OCI-LY1 (cell line): Measurements from ENCODE around the gene PHF14.

ENCODE experiments used
- H2AFZ ChIP-seq: fragments of 200-600 bp; sonication (generic), shearing (Covaris generic); 2 replicates; pipeline ENCODE4 v1.6.0; 2014; ENCODE audit warnings: antibody characterized with exemption, mild to moderate bottlenecking, low read length
- H3F3A ChIP-seq: fragments of 200-600 bp; sonication (generic), shearing (Covaris generic); 2 replicates; pipeline ENCODE4 v1.6.0; 2014; ENCODE audit warnings: mild to moderate bottlenecking, antibody characterized with exemption, low read length, moderate library complexity; ENCODE audit not compliant: insufficient read depth
- H3K27ac ChIP-seq: fragments of 200-600 bp; sonication (generic); 2 replicates; pipeline ENCODE4 v1.5.1; 2014; ENCODE audit warnings: low read length, mixed run types, mild to moderate bottlenecking, low read depth; ENCODE audit not compliant: poor library complexity, severe bottlenecking
- H3K27me3 ChIP-seq: fragments of 200-600 bp; sonication (generic); 2 replicates; pipeline ENCODE4 v1.6.0; 2014; ENCODE audit warnings: antibody characterized with exemption, mild to moderate bottlenecking, low read length, moderate library complexity; ENCODE audit not compliant: insufficient read depth
- H3K36me3 ChIP-seq: fragments of 200-600 bp; sonication (generic); 2 replicates; pipeline ENCODE4 v1.6.1; 2014; ENCODE audit warnings: mild to moderate bottlenecking, antibody characterized with exemption, low read length, moderate library complexity, mixed read lengths; ENCODE audit not compliant: insufficient read depth
- H3K4me1 ChIP-seq: fragments of 200-600 bp; sonication (generic); 2 replicates; pipeline ENCODE4 v1.5.1; 2014; ENCODE audit warnings: mild to moderate bottlenecking, low read length, moderate library complexity; ENCODE audit not compliant: insufficient read depth, severe bottlenecking
- H3K4me2 ChIP-seq: fragments of 200-600 bp; sonication (generic), shearing (Covaris generic); 2 replicates; pipeline ENCODE4 v1.6.1; 2014; ENCODE audit warnings: low read length
- H3K4me3 ChIP-seq: fragments of 200-600 bp; sonication (generic); 2 replicates; pipeline ENCODE4 v1.5.1; 2014; ENCODE audit warnings: low read length, low read depth, mild to moderate bottlenecking, mixed read lengths; ENCODE audit not compliant: poor library complexity, severe bottlenecking
- H3K79me2 ChIP-seq: fragments of 200-600 bp; shearing (Covaris generic); 2 replicates; pipeline ENCODE4 v1.6.1; 2016; ENCODE audit warnings: mixed run types, low read length, mixed read lengths; ENCODE audit not compliant: insufficient read depth
- H3K9ac ChIP-seq: fragments of 200-600 bp; sonication (generic), shearing (Covaris generic); 2 replicates; pipeline ENCODE4 v1.6.1; 2014; ENCODE audit warnings: mild to moderate bottlenecking, low read length, mixed read lengths
- H3K9me2 ChIP-seq: fragments of 200-600 bp; sonication (generic), shearing (Covaris generic); 2 replicates; pipeline ENCODE4 v1.6.1; 2014; ENCODE audit warnings: low read depth, mild to moderate bottlenecking, low read length, mixed read lengths
- H3K9me3 ChIP-seq: fragments of 200-600 bp; shearing (Covaris generic); 2 replicates; pipeline ENCODE4 v1.6.1; 2014; ENCODE audit warnings: low read length, mixed read lengths
- H4K20me1 ChIP-seq: fragments of 200-600 bp; sonication (generic), shearing (Covaris generic); 2 replicates; pipeline ENCODE4 v1.6.0; 2016; ENCODE audit warnings: mild to moderate bottlenecking, low read length; ENCODE audit not compliant: insufficient read depth
- EZH2 ChIP-seq: fragments of 200-600 bp; sonication (generic), shearing (Covaris generic); IDR thresholded peaks from 2 replicates; pipeline ENCODE4 v1.8.0; 2017; ENCODE audit warnings: borderline replicate concordance, mixed run types, mild to moderate bottlenecking, antibody characterized with exemption, low read length, moderate library complexity, mixed read lengths
- TF ChIP-seq, protein P1 (sequence below): fragments of 200-600 bp; sonication (generic), shearing (Covaris generic); IDR thresholded peaks from 2 replicates; pipeline ENCODE4 v1.5.1; 2017; ENCODE audit warnings: mild to moderate bottlenecking, antibody characterized with exemption, low read length, moderate library complexity, mixed read lengths

PHF14 gene

DNA sequence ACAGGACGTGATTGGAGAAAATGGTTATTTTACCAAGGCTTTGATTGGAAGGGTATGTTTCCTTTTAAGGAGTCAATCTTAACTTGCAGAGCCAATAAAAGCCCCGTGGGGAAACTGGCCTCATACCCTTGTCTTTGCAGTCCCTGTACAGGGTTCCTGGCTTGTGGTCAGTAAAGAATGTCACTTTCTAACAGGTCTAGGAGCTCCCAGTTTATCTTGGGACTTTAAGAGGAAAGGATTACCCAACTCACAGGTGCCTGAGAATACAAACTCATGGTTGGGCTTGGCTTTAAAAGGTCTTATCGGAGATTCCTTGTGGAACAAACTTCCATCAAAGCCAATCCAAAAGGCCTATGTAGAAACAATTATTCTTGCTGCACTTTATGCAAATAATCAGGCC lies 221.8 kb downstream of the PHF14 start:
- Histone ChIP-seq H3F3A (no peaks in the 10 kb centered on the region), H2AFZ (no peak overlapping the region), H3K9me3 (no peaks in the 10 kb centered on the region), H3K4me1 (no peaks in the 10 kb centered on the region), H3K27me3 (no peaks in the 10 kb centered on the region), H3K36me3 (no peaks in the 10 kb centered on the region), H3K9ac (no peak overlapping the region), H4K20me1 (no peaks in the 10 kb centered on the region), H3K27ac (no peak overlapping the region), H3K4me2 (no peak overlapping the region), H3K79me2 (no peaks in the 10 kb centered on the region), H3K4me3 (no peak overlapping the region), H3K9me2 (no peaks in the 10 kb centered on the region)
- TF ChIP-seq, protein P1, sequence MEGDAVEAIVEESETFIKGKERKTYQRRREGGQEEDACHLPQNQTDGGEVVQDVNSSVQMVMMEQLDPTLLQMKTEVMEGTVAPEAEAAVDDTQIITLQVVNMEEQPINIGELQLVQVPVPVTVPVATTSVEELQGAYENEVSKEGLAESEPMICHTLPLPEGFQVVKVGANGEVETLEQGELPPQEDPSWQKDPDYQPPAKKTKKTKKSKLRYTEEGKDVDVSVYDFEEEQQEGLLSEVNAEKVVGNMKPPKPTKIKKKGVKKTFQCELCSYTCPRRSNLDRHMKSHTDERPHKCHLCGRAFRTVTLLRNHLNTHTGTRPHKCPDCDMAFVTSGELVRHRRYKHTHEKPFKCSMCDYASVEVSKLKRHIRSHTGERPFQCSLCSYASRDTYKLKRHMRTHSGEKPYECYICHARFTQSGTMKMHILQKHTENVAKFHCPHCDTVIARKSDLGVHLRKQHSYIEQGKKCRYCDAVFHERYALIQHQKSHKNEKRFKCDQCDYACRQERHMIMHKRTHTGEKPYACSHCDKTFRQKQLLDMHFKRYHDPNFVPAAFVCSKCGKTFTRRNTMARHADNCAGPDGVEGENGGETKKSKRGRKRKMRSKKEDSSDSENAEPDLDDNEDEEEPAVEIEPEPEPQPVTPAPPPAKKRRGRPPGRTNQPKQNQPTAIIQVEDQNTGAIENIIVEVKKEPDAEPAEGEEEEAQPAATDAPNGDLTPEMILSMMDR, result no peak
- TF ChIP-seq EZH2, result no peak

DNA sequence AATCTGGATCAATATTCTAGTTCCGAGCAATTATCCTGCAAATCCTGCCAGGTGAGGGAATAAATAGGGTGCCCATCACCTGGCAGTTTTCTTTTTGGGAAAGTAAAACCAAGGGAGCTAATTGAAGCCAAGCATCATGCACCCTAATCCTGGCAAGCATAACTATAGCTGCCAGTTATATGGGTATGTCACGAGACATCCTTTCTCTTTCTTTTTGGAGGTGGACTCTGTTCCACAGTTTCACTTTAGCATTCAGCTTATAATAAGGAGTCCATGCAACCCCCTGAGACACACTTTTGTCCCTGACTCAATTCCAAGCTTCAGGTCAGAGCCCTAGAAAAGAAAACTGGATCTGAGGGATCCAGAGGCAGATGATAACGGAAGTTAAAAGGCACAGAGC lies 222.5 kb downstream of the PHF14 start:
- Histone ChIP-seq H3K4me3 (no peak overlapping the region), H3K4me2 (no peak overlapping the region), H4K20me1 (no peaks in the 10 kb centered on the region), H3K36me3 (no peaks in the 10 kb centered on the region), H3K27ac (no peak overlapping the region), H3K4me1 (no peaks in the 10 kb centered on the region), H3K79me2 (no peaks in the 10 kb centered on the region), H3K9ac (no peak overlapping the region), H3K9me2 (no peaks in the 10 kb centered on the region), H3F3A (no peaks in the 10 kb centered on the region), H2AFZ (no peak overlapping the region), H3K27me3 (no peaks in the 10 kb centered on the region), H3K9me3 (no peaks in the 10 kb centered on the region)
- TF ChIP-seq, protein P1, result no peak
- TF ChIP-seq EZH2, result no peak

DNA sequence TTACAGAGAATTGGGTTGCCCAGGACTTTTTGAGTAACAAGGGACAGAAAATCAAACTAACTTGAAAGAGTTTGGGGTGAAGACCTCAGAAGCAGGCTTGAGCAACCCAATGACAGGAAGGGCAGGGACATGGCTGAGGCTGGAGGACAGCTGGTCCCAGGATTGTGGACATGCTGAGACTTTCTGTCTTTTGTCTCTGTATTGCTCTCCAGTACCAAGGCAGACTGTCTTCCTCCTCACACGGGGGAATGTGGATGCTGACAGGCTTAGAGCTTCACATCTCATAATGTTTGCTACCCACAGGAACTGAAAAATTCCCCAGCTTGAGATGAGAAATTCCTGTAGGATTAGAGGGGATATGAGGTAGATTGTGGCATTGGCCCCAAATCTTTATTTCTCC lies 229.6 kb downstream of the PHF14 start:
- Histone ChIP-seq H3K9me2 (no peaks in the 10 kb centered on the region), H3K27me3 (no peaks in the 10 kb centered on the region), H3K27ac (no peak overlapping the region), H3K9me3 (no peaks in the 10 kb centered on the region), H2AFZ (no peak overlapping the region), H3F3A (no peaks in the 10 kb centered on the region), H3K4me2 (no peak overlapping the region), H3K4me1 (no peaks in the 10 kb centered on the region), H4K20me1 (no peaks in the 10 kb centered on the region), H3K79me2 (no peaks in the 10 kb centered on the region), H3K4me3 (no peak overlapping the region), H3K36me3 (no peaks in the 10 kb centered on the region), H3K9ac (no peak overlapping the region)
- TF ChIP-seq EZH2, result no peak
- TF ChIP-seq, protein P1, result no peak
